HUES64 (cell line): Measurements from ENCODE around the gene SH3PXD2A.

Experiments used
- H3K27ac ChIP-seq: 2 replicates; pipeline ENCODE4 v1.7.0; 2013; ENCODE audit warnings: low read depth, low read length, inconsistent platforms
- H3K27me3 ChIP-seq: 2 replicates; pipeline ENCODE4 v1.6.1; 2013; ENCODE audit warnings: mild to moderate bottlenecking, low read length; ENCODE audit not compliant: insufficient read depth
- H3K36me3 ChIP-seq: 2 replicates; pipeline ENCODE4 v1.6.1; 2013; ENCODE audit warnings: mild to moderate bottlenecking, low read length; ENCODE audit not compliant: insufficient read depth
- H3K4me1 ChIP-seq: 2 replicates; pipeline ENCODE4 v1.6.1; 2013; ENCODE audit warnings: mild to moderate bottlenecking, low read length, moderate library complexity; ENCODE audit not compliant: insufficient read depth
- H3K4me3 ChIP-seq: 2 replicates; pipeline ENCODE4 v1.5.1; 2013; ENCODE audit warnings: mild to moderate bottlenecking, low read length, moderate library complexity
- H3K9ac ChIP-seq: 2 replicates; pipeline ENCODE4 v1.6.1; 2013; ENCODE audit warnings: mild to moderate bottlenecking, low read depth, low read length
- H3K9me3 ChIP-seq: 2 replicates; pipeline ENCODE4 v1.6.1; 2013; ENCODE audit warnings: low read depth, low read length; ENCODE audit not compliant: insufficient read depth
- WGBS: fragments of 150-250, 120-280 bp; methylation state at CpG from one replicate; pipeline ENCODE4 v1.1.7; 2013; ENCODE audit warnings: missing lambda C conversion rate; 5-methylcytosine and 5-hydroxymethylcytosine counted together

SH3PXD2A gene

GRCh38 chr10:103750836-103751235 is 104.5 kb downstream of the SH3PXD2A start:
- H3K9me3 ChIP-seq, result 0 out of 2 replicates have a peak, but pooled peaks cover 5% of the 10 kb centered on the region
- H3K27ac ChIP-seq, result no peak overlapping the region
- H3K9ac ChIP-seq, result no peak overlapping the region
- H3K27me3 ChIP-seq, result no peaks in the 10 kb centered on the region
- H3K4me3 ChIP-seq, result no peak overlapping the region
- H3K36me3 ChIP-seq, result no peaks in the 10 kb centered on the region
- 86% methylated on average over 4 of the region's 5 CpGs for WGBS
- H3K4me1 ChIP-seq, result no peaks in the 10 kb centered on the region

- Histone ChIP-seq H3K27me3 (no peaks in the 10 kb centered on the region), H3K4me1 (no peaks in the 10 kb centered on the region), H3K36me3 (no peaks in the 10 kb centered on the region), H3K4me3 (no peak overlapping the region), H3K9ac (no peak overlapping the region), H3K9me3 (0 out of 2 replicates have a peak, but pooled peaks cover 5% of the 10 kb centered on the region), H3K27ac (no peak overlapping the region)
- 97% methylated on average over 7 of the region's 7 CpGs for WGBS
Observed at GRCh38 chr10:103749779-103750178, 105.6 kb downstream of the SH3PXD2A start.

- WGBS, result 79% methylated on average over 6 of the region's 6 CpGs
- 0 out of 2 replicates have a peak, but pooled peaks cover 5% of the 10 kb centered on the region for H3K9me3 ChIP-seq
- no peak overlapping the region for H3K27ac ChIP-seq
- H3K4me1 ChIP-seq, result no peaks in the 10 kb centered on the region
- H3K36me3 ChIP-seq, result no peaks in the 10 kb centered on the region
- no peak overlapping the region for H3K9ac ChIP-seq
- H3K27me3 ChIP-seq, result no peaks in the 10 kb centered on the region
- no peak overlapping the region for H3K4me3 ChIP-seq
Observed at GRCh38 chr10:103748020-103748419, 107.4 kb downstream of the SH3PXD2A start.

GRCh38 chr10:103747193-103747865 is 108.0 kb downstream of the SH3PXD2A start:
- H3K27ac ChIP-seq, result no peak overlapping the region
- 0 out of 2 replicates have a peak, but pooled peaks cover 2% of the 10 kb centered on the region for H3K9me3 ChIP-seq
- H3K27me3 ChIP-seq, result no peaks in the 10 kb centered on the region
- WGBS, result 84% methylated on average over 14 of the region's 14 CpGs
- no peaks in the 10 kb centered on the region for H3K4me1 ChIP-seq
- H3K9ac ChIP-seq, result no peak overlapping the region
- H3K4me3 ChIP-seq, result no peak overlapping the region
- no peaks in the 10 kb centered on the region for H3K36me3 ChIP-seq

GRCh38 chr10:103746598-103746997 is 108.8 kb downstream of the SH3PXD2A start:
- H3K9me3 ChIP-seq, result no peaks in the 10 kb centered on the region
- H3K36me3 ChIP-seq, result no peaks in the 10 kb centered on the region
- H3K4me1 ChIP-seq, result no peaks in the 10 kb centered on the region
- no peak overlapping the region for H3K27ac ChIP-seq
- no peak overlapping the region for H3K9ac ChIP-seq
- WGBS, result 91% methylated on average over 9 of the region's 9 CpGs
- H3K4me3 ChIP-seq, result no peak overlapping the region
- H3K27me3 ChIP-seq, result no peaks in the 10 kb centered on the region

- no peaks in the 10 kb centered on the region for H3K36me3 ChIP-seq
- 85% methylated on average over 17 of the region's 17 CpGs for WGBS
- no peak overlapping the region for H3K27ac ChIP-seq
- H3K9ac ChIP-seq, result no peak overlapping the region
- no peak overlapping the region for H3K4me3 ChIP-seq
- no peaks in the 10 kb centered on the region for H3K9me3 ChIP-seq
- no peaks in the 10 kb centered on the region for H3K4me1 ChIP-seq
- H3K27me3 ChIP-seq, result no peaks in the 10 kb centered on the region
Observed at GRCh38 chr10:103745341-103746247, 109.8 kb downstream of the SH3PXD2A start.

- Histone ChIP-seq H3K9me3 (no peaks in the 10 kb centered on the region), H3K27ac (no peak overlapping the region), H3K36me3 (no peaks in the 10 kb centered on the region), H3K4me3 (no peak overlapping the region), H3K27me3 (no peaks in the 10 kb centered on the region), H3K9ac (no peak overlapping the region), H3K4me1 (peaks cover 5% of the 10 kb centered on the region; the same call in 1 of the 2 replicates)
- 91% methylated on average over 4 of the region's 6 CpGs for WGBS
Observed at GRCh38 chr10:103742824-103743223, 112.6 kb downstream of the SH3PXD2A start.

- H3K9ac ChIP-seq, result no peak overlapping the region
- no peak overlapping the region for H3K27ac ChIP-seq
- H3K4me3 ChIP-seq, result no peak overlapping the region
- WGBS, result 91% methylated on average over 4 of the region's 5 CpGs
- H3K9me3 ChIP-seq, result no peaks in the 10 kb centered on the region
- H3K27me3 ChIP-seq, result no peaks in the 10 kb centered on the region
- no peaks in the 10 kb centered on the region for H3K36me3 ChIP-seq
- H3K4me1 ChIP-seq, result peaks cover 5% of the 10 kb centered on the region; the same call in 1 of the 2 replicates
Observed at GRCh38 chr10:103740611-103741010, 114.8 kb downstream of the SH3PXD2A start.

- Histone ChIP-seq H3K4me1 (peaks cover 5% of the 10 kb centered on the region; the same call in 1 of the 2 replicates), H3K27me3 (no peaks in the 10 kb centered on the region), H3K9ac (no peak overlapping the region), H3K4me3 (no peak overlapping the region), H3K9me3 (no peaks in the 10 kb centered on the region), H3K27ac (no peak overlapping the region), H3K36me3 (no peaks in the 10 kb centered on the region)
- WGBS, result 33% methylated on average over 13 of the region's 13 CpGs
Observed at GRCh38 chr10:103739039-103739764, 116.2 kb downstream of the SH3PXD2A start.

- Histone ChIP-seq H3K36me3 (no peaks in the 10 kb centered on the region), H3K27ac (no peak overlapping the region), H3K27me3 (no peaks in the 10 kb centered on the region)
Observed at GRCh38 chr10:103737735-103738367, 117.5 kb downstream of the SH3PXD2A start.

More at GRCh38 chr10:103737735-103738367, 117.5 kb downstream of the SH3PXD2A start:
- WGBS, result 86% methylated on average over 14 of the region's 14 CpGs
- H3K9ac ChIP-seq, result no peak overlapping the region
- H3K4me1 ChIP-seq, result peaks cover 10% of the 10 kb centered on the region; the same call in 1 of the 2 replicates
- no peak overlapping the region for H3K4me3 ChIP-seq
- H3K9me3 ChIP-seq, result no peaks in the 10 kb centered on the region
